ENCODE results near the gene AMOTL1.

The AMOTL1 gene

DNA sequence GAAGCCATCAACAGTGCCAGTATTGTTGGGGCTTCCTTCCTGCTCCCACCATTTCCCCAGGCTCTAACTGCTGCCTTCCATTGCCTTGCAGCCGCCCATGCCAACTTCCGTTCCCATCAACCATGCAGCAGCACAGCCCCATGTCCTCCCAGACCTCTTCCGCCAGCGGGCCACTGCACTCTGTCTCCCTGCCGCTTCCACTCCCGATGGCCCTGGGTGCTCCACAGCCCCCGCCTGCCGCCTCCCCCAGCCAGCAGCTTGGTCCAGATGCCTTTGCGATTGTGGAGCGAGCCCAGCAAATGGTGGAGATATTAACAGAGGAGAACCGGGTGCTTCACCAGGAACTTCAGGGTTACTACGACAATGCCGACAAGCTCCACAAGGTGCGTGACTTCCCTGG lies 53.3 kb downstream of the AMOTL1 start:
- TF ChIP-seq, protein P1, sequence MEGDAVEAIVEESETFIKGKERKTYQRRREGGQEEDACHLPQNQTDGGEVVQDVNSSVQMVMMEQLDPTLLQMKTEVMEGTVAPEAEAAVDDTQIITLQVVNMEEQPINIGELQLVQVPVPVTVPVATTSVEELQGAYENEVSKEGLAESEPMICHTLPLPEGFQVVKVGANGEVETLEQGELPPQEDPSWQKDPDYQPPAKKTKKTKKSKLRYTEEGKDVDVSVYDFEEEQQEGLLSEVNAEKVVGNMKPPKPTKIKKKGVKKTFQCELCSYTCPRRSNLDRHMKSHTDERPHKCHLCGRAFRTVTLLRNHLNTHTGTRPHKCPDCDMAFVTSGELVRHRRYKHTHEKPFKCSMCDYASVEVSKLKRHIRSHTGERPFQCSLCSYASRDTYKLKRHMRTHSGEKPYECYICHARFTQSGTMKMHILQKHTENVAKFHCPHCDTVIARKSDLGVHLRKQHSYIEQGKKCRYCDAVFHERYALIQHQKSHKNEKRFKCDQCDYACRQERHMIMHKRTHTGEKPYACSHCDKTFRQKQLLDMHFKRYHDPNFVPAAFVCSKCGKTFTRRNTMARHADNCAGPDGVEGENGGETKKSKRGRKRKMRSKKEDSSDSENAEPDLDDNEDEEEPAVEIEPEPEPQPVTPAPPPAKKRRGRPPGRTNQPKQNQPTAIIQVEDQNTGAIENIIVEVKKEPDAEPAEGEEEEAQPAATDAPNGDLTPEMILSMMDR (conservative IDR thresholded peaks at IDR 0.05; ENCODE audit: low read depth, low read length), result no peak
- H3K4me3 ChIP-seq (ENCODE audit: low read length), result no peak overlapping the region
- DNase-seq (ENCODE audit: low read depth), result no peak

DNA sequence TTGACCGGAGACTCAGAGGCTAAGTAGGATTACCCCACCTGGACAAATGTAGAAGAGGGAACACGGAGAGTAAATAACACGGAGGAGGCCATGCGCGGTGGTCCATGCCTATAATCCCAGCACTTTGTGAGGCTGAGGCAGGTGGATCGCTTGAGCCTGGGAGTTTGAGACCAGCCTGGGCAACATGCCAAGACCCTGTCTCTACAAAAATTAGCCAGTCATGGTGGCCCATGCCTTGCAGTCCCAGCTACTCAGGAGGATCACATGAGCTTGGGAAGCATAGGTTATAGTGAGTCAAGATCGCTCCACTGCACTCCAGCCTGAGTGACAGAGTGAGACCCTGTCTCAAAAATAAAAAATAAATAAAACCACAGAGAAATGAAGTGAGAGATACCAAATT lies 53.9 kb downstream of the AMOTL1 start:
- DNase-seq (ENCODE audit: low read depth), result no peak
- TF ChIP-seq, protein P1 (conservative IDR thresholded peaks at IDR 0.05; ENCODE audit: low read depth, low read length), result no peak
- H3K4me3 ChIP-seq (ENCODE audit: low read length), result no peak overlapping the region

DNA sequence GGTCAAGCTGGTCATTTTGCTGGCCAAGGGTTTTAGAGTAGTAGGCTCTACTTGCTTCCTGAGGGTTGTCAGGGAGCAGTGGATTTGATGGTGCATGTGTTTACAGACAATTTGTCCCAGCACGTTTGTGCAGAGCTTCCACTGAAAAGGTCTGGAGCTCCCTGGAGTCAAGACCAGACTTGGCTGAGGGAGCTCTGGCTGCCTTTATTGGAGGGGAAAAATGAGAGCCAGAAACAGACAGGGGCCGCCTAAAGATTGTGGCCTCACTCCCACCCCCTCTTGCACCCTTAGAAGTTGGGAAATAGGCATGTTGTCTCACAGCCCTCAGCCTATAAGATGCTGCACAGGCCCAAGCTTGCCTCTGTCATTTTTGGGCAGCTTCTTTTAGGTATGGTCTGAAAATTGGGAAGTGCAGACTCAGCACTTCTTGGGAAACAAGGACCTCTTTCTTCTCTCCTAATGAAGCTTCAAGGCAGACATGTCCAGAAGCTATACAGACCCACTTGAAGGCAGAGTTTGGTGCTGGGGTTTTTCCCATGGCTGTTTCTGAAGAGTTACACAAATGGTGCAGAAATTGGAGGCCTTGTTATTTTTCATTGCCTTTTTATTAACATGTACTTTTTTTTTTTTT lies 55.1 kb downstream of the AMOTL1 start:
- DNase-seq (ENCODE audit: low read depth), result no peak
- TF ChIP-seq, protein P1 (conservative IDR thresholded peaks at IDR 0.05; ENCODE audit: low read depth, low read length), result no peak
- H3K4me3 ChIP-seq (ENCODE audit: low read length), result no peak overlapping the region

GRCh38 chr11:94825031-94825430 lies 56.9 kb downstream of the AMOTL1 start:
- TF ChIP-seq, protein P1 (conservative IDR thresholded peaks at IDR 0.05; ENCODE audit: low read depth, low read length), result no peak
- no peak for DNase-seq (ENCODE audit: low read depth)
- no peak overlapping the region for H3K4me3 ChIP-seq (ENCODE audit: low read length)

DNA sequence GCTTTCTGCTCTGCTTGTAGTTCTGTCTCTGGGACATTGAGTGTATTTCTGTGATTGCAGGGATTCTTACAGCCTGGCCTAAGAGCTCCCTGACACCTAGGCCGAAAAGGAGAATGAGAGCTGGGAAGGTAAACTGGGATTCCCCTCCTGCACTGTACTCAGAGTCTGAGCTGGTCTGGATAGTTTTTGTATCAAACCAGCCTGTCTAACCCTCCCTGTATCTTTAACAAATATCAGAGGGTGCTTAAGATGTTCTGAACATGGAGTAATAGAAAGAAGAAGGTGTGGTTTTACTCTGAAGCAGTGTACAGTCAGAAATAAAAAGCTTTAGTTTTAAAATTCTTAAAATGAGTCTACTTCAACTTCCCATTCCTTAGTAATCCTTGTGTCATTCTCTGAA lies 57.3 kb downstream of the AMOTL1 start:
- TF ChIP-seq, protein P1 (conservative IDR thresholded peaks at IDR 0.05; ENCODE audit: low read depth, low read length), result no peak
- no peak overlapping the region for H3K4me3 ChIP-seq (ENCODE audit: low read length)
- DNase-seq (ENCODE audit: low read depth), result no peak

GRCh38 chr11:94826415-94826814 lies 58.3 kb downstream of the AMOTL1 start:
- H3K4me3 ChIP-seq (ENCODE audit: low read length), result no peak overlapping the region
- DNase-seq (ENCODE audit: low read depth), result no peak
- TF ChIP-seq, protein P1 (conservative IDR thresholded peaks at IDR 0.05; ENCODE audit: low read depth, low read length), result no peak

- no peak for DNase-seq (ENCODE audit: low read depth)
- no peak overlapping the region for H3K4me3 ChIP-seq (ENCODE audit: low read length)
- TF ChIP-seq, protein P1 (conservative IDR thresholded peaks at IDR 0.05; ENCODE audit: low read depth, low read length), result no peak
Observed at GRCh38 chr11:94828088-94828487, 59.9 kb downstream of the AMOTL1 start.
